GM13977 (cell line): ENCODE data around the gene ANKEF1.

Source experiments
- DNase-seq: peaks from one replicate; pipeline ENCODE4 v3.0.0; 2012; ENCODE audit warnings: low spot score
- in situ Hi-C: fragments of 300-500 bp; cut with MboI; formaldehyde crosslinking; loops from one replicate; pipeline ENCODE4 v1.12.0; 2022; ENCODE audit warnings: low sequenced_read_pairs, low pct_unique_long_range_greater_than_20kb, mixed read lengths, inconsistent platforms; ENCODE audit not compliant: unreplicated experiment
- TF ChIP-seq, protein P1 (sequence below): IDR thresholded peaks from 2 replicates; pipeline ENCODE4 v1.5.1; 2012; ENCODE audit warnings: mild to moderate bottlenecking, control low read depth; ENCODE audit not compliant: insufficient read depth; ENCODE audit errors: extremely low read depth, missing control alignments

The ANKEF1 gene

GRCh38 chr20:10065154-10065833 is 30.5 kb downstream of the ANKEF1 start:
- TF ChIP-seq, protein P1, sequence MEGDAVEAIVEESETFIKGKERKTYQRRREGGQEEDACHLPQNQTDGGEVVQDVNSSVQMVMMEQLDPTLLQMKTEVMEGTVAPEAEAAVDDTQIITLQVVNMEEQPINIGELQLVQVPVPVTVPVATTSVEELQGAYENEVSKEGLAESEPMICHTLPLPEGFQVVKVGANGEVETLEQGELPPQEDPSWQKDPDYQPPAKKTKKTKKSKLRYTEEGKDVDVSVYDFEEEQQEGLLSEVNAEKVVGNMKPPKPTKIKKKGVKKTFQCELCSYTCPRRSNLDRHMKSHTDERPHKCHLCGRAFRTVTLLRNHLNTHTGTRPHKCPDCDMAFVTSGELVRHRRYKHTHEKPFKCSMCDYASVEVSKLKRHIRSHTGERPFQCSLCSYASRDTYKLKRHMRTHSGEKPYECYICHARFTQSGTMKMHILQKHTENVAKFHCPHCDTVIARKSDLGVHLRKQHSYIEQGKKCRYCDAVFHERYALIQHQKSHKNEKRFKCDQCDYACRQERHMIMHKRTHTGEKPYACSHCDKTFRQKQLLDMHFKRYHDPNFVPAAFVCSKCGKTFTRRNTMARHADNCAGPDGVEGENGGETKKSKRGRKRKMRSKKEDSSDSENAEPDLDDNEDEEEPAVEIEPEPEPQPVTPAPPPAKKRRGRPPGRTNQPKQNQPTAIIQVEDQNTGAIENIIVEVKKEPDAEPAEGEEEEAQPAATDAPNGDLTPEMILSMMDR: no peak
- DNase-seq: no peak
- in situ Hi-C loops: no loop called here

- in situ Hi-C loops: no loop called here
- DNase-seq: no peak
- TF ChIP-seq, protein P1: no peak
Observed at GRCh38 chr20:10067321-10067720, 32.5 kb downstream of the ANKEF1 start.

- DNase-seq: no peak
- in situ Hi-C loops: no loop called here
- TF ChIP-seq, protein P1: no peak
Observed at GRCh38 chr20:10074513-10074912, 39.7 kb downstream of the ANKEF1 start.

GRCh38 chr20:10075606-10076005 is 40.8 kb downstream of the ANKEF1 start:
- no peak for DNase-seq
- TF ChIP-seq, protein P1: no peak
- in situ Hi-C loops: loop anchor here (25.0 kb wide), 2 partner anchors 463 to 663 kb away; no protein-coding TSS in a partner anchor

GRCh38 chr20:10076126-10077080 is 41.6 kb downstream of the ANKEF1 start:
- in situ Hi-C loops: loop anchor here (25.0 kb wide), 2 partner anchors 464 to 664 kb away; no protein-coding TSS in a partner anchor
- TF ChIP-seq, protein P1: no peak
- no peak for DNase-seq

- no peak for DNase-seq
- TF ChIP-seq, protein P1: peak; percentile 48
- in situ Hi-C loops: loop anchor here (25.0 kb wide), 2 partner anchors 465 to 665 kb away; no protein-coding TSS in a partner anchor
Observed at GRCh38 chr20:10077081-10077471, 42.3 kb downstream of the ANKEF1 start.
